ENCODE measurements around the gene ALB.

The ALB gene

DNA sequence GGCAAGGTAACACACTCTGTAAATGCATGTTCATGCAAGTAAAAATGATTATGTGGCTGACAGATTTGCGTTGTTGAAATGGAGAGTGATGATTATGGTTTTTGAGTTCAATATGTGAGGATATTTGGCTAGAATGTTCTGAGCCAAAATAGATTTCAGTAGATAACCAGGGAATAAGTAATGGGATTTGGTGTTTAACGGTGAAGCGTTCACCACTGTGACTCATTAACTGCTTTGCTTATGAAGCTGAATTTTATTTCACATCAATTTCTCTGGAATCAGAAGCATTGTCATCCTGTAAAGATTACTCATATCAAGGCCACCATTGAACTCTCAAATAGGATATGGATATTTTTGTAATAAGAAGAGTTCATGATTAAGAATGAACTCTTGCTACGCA, 43.6 kb downstream of the ALB start:
- TF ChIP-seq, protein P1, sequence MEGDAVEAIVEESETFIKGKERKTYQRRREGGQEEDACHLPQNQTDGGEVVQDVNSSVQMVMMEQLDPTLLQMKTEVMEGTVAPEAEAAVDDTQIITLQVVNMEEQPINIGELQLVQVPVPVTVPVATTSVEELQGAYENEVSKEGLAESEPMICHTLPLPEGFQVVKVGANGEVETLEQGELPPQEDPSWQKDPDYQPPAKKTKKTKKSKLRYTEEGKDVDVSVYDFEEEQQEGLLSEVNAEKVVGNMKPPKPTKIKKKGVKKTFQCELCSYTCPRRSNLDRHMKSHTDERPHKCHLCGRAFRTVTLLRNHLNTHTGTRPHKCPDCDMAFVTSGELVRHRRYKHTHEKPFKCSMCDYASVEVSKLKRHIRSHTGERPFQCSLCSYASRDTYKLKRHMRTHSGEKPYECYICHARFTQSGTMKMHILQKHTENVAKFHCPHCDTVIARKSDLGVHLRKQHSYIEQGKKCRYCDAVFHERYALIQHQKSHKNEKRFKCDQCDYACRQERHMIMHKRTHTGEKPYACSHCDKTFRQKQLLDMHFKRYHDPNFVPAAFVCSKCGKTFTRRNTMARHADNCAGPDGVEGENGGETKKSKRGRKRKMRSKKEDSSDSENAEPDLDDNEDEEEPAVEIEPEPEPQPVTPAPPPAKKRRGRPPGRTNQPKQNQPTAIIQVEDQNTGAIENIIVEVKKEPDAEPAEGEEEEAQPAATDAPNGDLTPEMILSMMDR (conservative IDR thresholded peaks at IDR 0.05; ENCODE audit: low read depth, low read length): no peak
- no peak overlapping the region for H3K4me3 ChIP-seq (ENCODE audit: low read depth, low read length)
- no peak for DNase-seq (ENCODE audit: low read depth)

DNA sequence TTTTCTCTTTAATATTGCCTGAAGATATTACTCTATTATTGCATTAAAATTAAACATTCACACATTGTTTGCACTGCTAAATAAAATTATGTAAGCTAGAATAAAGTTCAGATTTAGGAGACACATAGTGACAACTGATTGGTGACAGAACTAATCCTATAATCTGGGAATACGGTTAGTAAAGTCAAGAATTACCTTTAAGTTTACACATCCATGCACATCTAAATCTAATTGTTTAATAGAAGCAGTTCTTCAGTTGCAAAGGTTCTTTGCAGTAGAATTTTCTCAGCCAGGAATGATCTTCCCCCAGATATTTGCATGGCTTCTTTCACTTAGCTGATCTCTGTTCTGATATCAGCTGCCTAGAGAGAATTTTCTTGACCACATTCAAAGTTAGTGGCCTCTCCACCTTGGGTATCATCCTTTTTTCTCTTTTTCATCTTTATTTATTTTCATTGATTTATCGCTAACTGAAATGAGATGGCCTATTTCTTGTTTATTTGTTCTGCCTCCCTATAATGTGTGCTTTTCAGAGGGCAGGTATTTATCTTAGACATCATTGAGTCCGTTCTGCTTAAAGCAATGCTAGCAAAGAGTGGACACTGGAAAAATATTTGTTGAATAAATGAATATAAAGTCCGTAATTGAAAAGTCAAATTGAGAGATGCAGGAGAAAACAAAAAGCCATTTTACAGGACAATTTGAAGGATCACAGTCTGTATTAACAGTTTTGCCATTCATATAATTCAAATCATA, 44.5 kb downstream of the ALB start:
- no peak for DNase-seq (ENCODE audit: low read depth)
- TF ChIP-seq, protein P1 (conservative IDR thresholded peaks at IDR 0.05; ENCODE audit: low read depth, low read length): no peak

DNA sequence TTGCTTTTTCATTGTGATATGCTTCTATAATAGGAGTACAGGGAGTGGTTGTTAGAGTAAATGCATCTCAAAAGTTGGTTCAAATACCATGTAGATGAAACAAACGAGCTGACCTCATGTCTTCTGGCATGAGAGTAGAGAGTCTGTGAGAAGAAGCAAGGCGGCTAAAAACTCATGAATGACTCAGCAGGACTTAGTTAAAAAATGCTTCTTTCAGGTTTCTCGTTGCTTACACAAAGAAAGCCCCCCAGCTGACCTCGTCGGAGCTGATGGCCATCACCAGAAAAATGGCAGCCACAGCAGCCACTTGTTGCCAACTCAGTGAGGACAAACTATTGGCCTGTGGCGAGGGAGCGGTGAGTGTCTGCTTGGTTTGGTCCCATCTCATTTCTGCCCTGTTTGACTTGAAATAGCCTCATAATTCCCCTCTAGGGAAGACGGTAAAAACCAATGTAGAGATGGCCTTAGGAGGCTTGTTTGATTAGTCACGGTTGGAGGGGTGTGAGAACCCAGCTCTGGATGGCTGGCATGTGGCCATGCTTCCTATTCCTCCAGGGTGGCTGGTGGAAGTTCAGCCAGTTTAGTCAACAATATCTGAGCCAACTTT, 46.4 kb downstream of the ALB start:
- peak; percentile 91 for DNase-seq (ENCODE audit: low read depth)
- H3K4me3 ChIP-seq (ENCODE audit: low read depth, low read length): no peak overlapping the region
- TF ChIP-seq, protein P1 (conservative IDR thresholded peaks at IDR 0.05; ENCODE audit: low read depth, low read length): no peak

More for the DNA sequence above, 44.5 kb downstream of the ALB start:
- no peak overlapping the region for H3K4me3 ChIP-seq (ENCODE audit: low read depth, low read length)

DNA sequence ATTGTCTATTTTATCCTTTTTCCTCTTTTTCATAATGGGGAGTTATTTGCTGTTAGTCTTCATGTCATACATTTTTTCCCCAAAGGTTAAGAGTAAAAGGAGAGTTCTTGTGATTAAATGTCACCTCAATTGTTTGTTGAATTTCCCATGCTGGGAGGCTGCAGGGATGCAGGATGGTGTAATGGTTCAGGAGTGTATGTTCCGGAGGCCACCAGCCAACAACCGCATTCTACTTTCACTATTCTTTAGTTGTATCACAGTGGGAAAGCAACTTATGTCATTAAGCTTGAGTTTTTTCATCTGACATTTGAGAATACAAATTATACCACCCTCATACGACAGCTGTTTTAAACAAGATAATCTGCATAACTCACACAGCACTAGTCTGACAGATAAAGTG, 47.3 kb downstream of the ALB start:
- DNase-seq (ENCODE audit: low read depth): peak; percentile 86
- no peak overlapping the region for H3K4me3 ChIP-seq (ENCODE audit: low read depth, low read length)
- TF ChIP-seq, protein P1 (conservative IDR thresholded peaks at IDR 0.05; ENCODE audit: low read depth, low read length): no peak

DNA sequence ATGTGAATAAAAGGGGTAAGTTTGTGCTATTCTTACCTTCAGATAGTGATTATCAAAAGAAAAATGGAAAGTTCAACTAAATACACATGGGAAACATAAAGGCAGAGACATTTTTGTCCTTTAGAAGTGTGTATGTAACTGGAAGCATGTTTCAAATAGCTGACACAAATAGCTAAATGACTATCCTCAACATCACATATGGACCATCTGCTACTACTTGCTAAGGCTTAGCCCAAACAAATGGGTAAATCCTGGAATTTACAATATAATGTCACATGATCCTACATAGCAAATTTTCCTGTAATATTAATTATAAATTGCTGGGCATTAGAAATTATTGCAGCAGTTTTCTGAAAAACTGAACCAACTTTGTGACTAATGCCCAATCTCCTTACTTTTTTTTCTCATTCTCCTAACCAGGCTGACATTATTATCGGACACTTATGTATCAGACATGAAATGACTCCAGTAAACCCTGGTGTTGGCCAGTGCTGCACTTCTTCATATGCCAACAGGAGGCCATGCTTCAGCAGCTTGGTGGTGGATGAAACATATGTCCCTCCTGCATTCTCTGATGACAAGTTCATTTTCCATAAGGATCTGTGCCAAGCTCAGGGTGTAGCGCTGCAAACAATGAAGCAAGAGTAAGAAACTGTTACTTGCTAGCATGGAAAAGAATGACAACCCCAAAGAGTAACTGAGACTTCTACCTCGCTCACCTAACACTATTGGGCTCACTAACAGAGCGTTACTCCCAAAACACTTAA, 48.1 kb downstream of the ALB start:
- no peak overlapping the region for H3K4me3 ChIP-seq (ENCODE audit: low read depth, low read length)
- TF ChIP-seq, protein P1 (conservative IDR thresholded peaks at IDR 0.05; ENCODE audit: low read depth, low read length): no peak
- DNase-seq (ENCODE audit: low read depth): no peak

DNA sequence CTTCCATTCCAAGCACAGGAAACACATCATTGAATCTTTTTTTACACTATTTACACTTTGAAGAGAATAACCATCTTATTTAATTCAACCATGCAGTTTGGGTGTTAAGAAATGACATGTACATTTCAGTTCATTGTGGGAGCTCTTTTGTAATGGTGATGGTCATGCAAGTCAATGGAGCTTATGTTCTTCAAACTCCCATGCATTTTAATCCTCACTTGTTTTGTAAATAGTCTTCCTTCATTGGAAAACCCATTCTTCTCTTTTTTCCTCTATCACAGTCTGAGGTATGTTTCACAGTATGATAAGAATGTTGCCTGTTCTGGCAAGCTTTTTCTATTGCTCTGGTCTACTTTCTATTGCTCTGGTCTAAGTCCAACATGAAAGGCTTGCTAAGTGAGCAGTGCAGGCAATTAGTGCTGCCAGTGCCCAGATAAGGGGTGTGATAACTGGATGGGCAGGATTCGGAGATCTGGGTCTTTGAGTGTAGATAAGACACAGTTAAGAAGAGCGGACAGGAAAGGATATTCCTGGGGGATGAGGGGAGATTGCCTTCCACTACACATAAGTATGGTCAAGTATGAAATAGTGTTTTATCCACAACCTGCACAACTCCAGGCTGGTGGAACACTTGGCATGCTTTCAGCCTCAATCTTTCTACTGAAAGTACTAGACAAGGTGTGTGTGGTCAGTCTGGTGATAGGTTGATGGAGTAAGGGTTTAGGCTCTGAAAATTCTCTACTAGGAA, 49.0 kb downstream of the ALB start:
- H3K4me3 ChIP-seq (ENCODE audit: low read depth, low read length): no peak overlapping the region
- DNase-seq (ENCODE audit: low read depth): peak; percentile 35
- TF ChIP-seq, protein P1 (conservative IDR thresholded peaks at IDR 0.05; ENCODE audit: low read depth, low read length): no peak

All from choroid plexus epithelial cell (primary cell).